ENCODE results near the gene DMRT1. TPM values are rescaled to one million over a fixed set of nuclear protein-coding genes. Genes with fewer than 3 reads are reported as not detected.

The DMRT1 gene
- not detected in 2 replicates for total RNA-seq
- long read RNA-seq: 0 reads

GRCh38 chr9:841371-842209 lies at the start of gene DMRT1:
DMRT1 (plus strand) TSS chr9:841697; CDS start chr9:841839, 142 bp downstream.
- DNase-seq (ENCODE audit: low spot score, unreplicated experiment): peak; percentile 18
- Mint-ChIP-seq H3K4me3 (ENCODE audit: low read depth) (peak within 1 kb of the TSS; percentile 26), H3K36me3 (ENCODE audit: insufficient read depth) (no peaks in the 10 kb centered on the region), H3K9me3 (ENCODE audit: low read depth) (no peaks in the 10 kb centered on the region), H3K27me3 (peaks cover 74% of the 10 kb centered on the region), H3K27ac (no peak within 1 kb of the TSS), H3K4me1 (ENCODE audit: low read depth) (peaks cover 3% of the 10 kb centered on the region)
- TF ChIP-seq CTCF (IDR thresholded peaks at IDR 0.05; ENCODE audit: unreplicated experiment): no peak

GRCh38 chr9:792331-793260 lies 48.9 kb upstream of the DMRT1 start:
- H3K27me3 Mint-ChIP-seq: no peaks in the 10 kb centered on the region
- H3K9me3 Mint-ChIP-seq (ENCODE audit: low read depth): peaks cover 4% of the 10 kb centered on the region
- H3K27ac Mint-ChIP-seq: peak overlapping the region; percentile 15
- no peak overlapping the region for H3K4me3 Mint-ChIP-seq (ENCODE audit: low read depth)
- H3K36me3 Mint-ChIP-seq (ENCODE audit: insufficient read depth): no peaks in the 10 kb centered on the region
- DNase-seq (ENCODE audit: low spot score, unreplicated experiment): no peak
- TF ChIP-seq CTCF (IDR thresholded peaks at IDR 0.05; ENCODE audit: unreplicated experiment): no peak
- peaks cover 1% of the 10 kb centered on the region for H3K4me1 Mint-ChIP-seq (ENCODE audit: low read depth)

GRCh38 chr9:794386-794785 lies 47.1 kb upstream of the DMRT1 start:
- Mint-ChIP-seq H3K27ac (no peak overlapping the region), H3K4me1 (ENCODE audit: low read depth) (peaks cover 1% of the 10 kb centered on the region), H3K27me3 (no peaks in the 10 kb centered on the region), H3K36me3 (ENCODE audit: insufficient read depth) (no peaks in the 10 kb centered on the region), H3K4me3 (ENCODE audit: low read depth) (no peak overlapping the region), H3K9me3 (ENCODE audit: low read depth) (peaks cover 4% of the 10 kb centered on the region)
- no peak for TF ChIP-seq CTCF (IDR thresholded peaks at IDR 0.05; ENCODE audit: unreplicated experiment)
- DNase-seq (ENCODE audit: low spot score, unreplicated experiment): no peak

GRCh38 chr9:795869-796268 lies 45.6 kb upstream of the DMRT1 start:
- no peak overlapping the region for H3K4me3 Mint-ChIP-seq (ENCODE audit: low read depth)
- no peak overlapping the region for H3K27ac Mint-ChIP-seq
- H3K9me3 Mint-ChIP-seq (ENCODE audit: low read depth): peaks cover 4% of the 10 kb centered on the region

More at GRCh38 chr9:795869-796268, 45.6 kb upstream of the DMRT1 start:
- H3K4me1 Mint-ChIP-seq (ENCODE audit: low read depth): peaks cover 1% of the 10 kb centered on the region
- H3K36me3 Mint-ChIP-seq (ENCODE audit: insufficient read depth): no peaks in the 10 kb centered on the region
- DNase-seq (ENCODE audit: low spot score, unreplicated experiment): no peak
- TF ChIP-seq CTCF (IDR thresholded peaks at IDR 0.05; ENCODE audit: unreplicated experiment): no peak
- H3K27me3 Mint-ChIP-seq: no peaks in the 10 kb centered on the region

Data from progenitor cell of endocrine pancreas (in vitro differentiated cells).